ENCODE results near the gene PTPRM.

GRCh38 chr18:8051453-8051852, 484.3 kb downstream of the PTPRM start:
- TF ChIP-seq POLR2AphosphoS5 (IDR thresholded peaks at IDR 0.05) (no peak), CTCF (IDR thresholded peaks at IDR 0.05) (no peak), POLR2A (IDR thresholded peaks at IDR 0.05; ENCODE audit: low read depth) (no peak), EP300 (IDR thresholded peaks at IDR 0.05) (no peak)

Measured in esophagus muscularis mucosa (tissue), 4 donors.